SHP77 (cell line): ENCODE measurements around the gene TSPO.

ENCODE experiments used
- DNase-seq, 2 experiments: peaks; one replicate each; lab custom pipeline; 2025; lab: John Stamatoyannopoulos, UW

The TSPO gene

DNA sequence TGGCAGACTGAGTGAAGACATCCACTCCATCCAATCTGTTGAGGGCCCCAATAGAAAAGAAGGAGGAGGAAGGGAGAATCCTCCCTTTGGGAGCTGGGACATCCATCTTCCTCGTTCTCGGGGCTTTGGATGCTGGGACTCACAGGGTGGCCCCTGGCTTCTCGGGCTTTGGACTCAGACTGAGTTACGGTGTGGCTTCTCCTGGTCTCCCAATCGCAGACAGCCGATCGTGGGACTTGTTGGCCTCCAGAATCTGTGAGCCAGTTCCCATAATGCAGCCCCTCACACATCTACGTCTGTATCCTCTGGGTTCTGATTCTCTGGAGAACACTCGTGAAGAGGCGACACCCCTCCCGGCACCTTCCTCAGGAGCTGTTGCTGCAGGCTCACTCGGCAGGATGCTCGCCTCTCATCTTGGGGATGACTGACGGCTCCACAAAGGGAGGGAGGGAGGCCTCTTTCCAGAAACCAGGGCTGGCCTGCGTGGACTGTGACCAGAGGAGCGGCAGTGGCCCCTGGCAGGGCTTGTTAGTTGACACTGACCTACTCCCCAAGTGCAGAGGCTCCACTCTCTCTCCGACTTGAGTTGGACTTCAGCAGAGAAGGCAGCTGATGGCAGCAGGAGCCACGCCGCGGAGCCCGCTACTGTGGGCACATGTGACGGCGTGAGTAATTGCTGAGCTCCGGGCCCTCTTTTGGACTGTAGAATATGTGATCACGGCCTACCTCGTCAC, 50.3 kb downstream of the TSPO start:
- no peak for DNase-seq

GRCh38 chr22:43202326-43202725, 51.0 kb downstream of the TSPO start:
- no peak for DNase-seq

GRCh38 chr22:43202756-43203410, 51.5 kb downstream of the TSPO start:
- no peak for DNase-seq

DNA sequence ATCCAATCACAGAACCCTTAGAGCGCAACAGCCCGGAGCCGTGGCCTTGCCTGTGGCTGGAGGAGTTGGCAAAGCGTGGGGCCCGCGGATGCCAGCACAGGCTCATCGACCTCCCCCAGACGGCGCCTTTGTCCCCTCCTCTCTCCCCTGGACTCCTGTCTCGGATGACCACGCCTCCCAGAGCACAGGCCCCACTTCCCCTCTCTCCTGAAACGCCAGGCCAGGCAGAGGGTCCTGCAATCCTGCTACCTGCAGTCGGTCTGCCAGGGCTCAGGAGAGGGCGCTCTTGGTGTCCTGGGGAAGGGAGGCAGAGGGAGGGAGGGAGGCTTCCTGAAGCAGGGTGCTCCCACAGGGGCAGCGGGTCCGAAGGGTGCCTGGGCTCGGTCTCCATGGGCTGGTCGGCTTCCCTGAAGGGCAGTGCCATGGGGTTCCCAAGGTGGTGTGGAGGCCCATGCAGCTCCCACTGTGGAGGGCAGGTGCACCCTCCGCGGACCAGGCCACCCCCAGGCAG, 52.2 kb downstream of the TSPO start:
- no peak for DNase-seq

GRCh38 chr22:43205261-43205691, 53.9 kb downstream of the TSPO start:
- no peak for DNase-seq

- no peak for DNase-seq
Measured at GRCh38 chr22:43205748-43206508, 54.6 kb downstream of the TSPO start.

GRCh38 chr22:43206509-43207161, 55.3 kb downstream of the TSPO start:
- DNase-seq: no peak

- no peak for DNase-seq
Measured at GRCh38 chr22:43207386-43207785, 56.0 kb downstream of the TSPO start.

- DNase-seq: no peak
Measured at GRCh38 chr22:43207849-43208702, 56.7 kb downstream of the TSPO start.

DNA sequence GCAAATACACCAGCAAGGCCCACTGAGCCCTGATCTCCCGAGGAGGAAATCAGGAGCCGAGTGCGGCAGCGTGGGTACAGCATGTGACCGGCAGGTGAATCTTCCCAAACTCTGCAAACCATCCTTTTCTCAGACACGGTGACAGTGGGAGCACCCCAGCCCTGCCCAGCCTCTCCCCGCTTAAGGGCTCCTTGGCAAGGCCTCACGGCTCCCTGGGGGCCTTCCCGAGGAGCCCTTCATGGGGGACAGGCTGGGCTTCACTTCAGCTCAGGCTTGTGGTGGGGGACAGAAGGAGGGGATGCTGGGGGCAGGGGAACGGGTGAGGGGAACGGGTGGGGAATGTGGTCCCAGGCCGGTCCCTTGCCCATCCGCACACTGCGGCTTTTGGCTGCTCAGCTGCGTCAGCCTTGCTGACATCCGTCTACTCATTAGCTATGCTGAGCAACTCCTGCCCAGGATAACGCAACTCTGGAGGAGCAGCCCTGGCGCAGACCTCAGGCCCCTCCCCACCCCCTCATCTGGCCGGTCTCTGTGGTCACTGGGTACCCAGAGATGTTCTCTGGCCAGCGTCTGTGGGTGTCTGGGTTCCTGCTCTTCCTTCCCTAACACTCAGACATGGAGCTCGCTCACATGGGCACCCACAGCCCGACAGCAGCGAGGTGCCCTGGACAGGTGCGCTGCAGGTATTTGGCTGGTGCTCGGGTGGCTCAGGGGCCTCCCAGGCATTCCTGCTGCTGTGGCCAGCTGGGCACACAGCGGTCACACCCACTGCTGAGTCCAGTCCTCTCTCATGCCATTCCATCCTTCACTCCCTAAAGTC, 57.6 kb downstream of the TSPO start:
- DNase-seq: no peak

- no peak for DNase-seq
Measured at GRCh38 chr22:43209523-43209890, 58.1 kb downstream of the TSPO start.

- no peak for DNase-seq
Measured at GRCh38 chr22:43209971-43210370, 58.6 kb downstream of the TSPO start.

DNA sequence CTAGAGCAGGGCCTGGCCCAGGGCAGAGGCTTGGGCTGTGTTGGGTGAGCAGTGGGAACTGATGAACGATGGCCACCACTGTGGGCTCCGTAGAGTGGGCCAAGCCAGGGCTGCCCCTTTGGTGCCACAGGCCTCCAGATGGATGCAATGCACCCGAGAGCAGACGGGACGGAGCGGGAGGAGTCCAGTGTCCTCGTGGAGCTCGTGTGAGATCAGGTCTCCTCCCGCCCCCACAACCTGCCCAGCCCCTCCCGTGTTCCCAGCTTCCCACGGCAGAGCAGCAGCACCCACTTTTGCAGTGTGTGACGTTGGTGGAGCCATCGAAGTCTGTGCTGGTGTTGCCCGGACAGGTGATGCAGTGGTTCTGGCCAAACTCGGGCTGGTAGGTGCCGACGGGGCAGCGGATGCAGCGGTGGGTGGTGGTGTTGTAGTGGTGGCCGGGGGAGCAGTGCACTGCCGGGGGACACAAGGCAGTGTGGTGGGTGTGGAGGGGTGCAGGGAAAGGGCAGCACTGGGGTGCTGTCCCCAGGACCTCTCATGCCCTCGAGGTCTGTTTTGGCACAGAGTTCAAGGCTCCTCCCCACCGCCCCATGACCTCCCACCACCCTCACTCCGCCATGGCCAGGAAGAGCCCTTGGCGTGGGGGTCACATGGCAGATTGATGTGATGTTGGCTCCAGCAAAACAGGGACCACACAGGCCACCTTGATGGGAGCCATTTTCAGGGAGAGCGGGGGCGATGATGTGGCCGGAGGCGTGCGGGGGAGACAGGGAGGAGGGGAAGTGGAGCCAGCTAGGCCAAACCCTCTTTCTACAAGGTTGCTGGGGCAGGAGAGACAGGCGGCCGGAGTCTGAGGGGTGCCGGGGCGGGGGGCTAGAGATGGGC, 59.5 kb downstream of the TSPO start:
- no peak for DNase-seq

DNA sequence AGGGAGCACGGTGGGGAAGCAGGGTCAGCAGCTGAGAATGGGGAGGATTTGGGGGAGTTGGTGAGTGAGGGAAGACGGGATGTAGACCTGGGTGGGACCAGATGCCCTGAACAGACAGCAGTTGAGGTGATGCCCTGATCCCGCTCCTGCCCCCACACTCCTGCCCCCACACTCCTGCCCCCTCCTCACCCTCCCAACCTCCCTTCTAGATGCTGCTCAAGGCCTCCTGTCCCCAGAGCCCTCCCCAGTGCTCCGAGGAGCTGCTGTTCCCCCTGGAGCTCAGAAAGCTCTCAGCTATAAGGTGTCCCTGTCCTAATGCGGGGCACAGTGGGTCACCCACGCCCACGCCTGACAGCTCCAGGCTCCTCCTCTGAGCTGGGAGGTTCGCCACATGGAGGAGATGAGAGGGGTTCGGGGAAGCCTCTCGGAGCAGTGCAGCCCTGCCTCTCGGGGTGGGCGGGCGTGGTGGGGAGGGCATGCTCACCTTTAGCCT, 60.6 kb downstream of the TSPO start:
- DNase-seq: no peak

DNA sequence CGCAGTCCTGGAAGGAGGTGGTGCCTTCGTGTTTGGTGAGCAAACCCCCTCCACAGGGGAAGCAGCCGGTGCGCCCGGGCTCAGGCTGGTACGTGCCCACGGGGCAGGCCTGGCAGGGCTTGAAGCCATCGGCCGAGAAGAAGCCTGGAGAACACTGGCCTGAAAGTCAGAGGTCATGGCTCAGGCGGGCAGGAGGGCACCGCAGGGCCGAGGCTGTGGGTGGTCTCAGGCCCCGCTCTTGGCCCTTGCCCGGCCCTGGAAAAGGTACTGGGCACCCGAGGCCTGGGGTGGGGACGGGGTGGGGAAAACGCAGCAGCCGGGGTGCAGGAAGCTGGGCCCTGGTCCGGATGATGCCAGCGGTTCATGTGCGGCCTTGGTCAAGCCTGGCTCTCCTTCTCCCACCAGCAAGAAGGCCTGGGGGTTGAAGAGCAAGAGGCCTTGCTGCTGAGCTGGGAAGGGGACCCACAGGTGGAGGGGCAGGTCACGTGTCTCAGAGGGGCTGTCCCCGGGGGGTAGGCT, 61.1 kb downstream of the TSPO start:
- DNase-seq: no peak
